C1 segment of cervical spinal cord (tissue), 14 donors: ENCODE measurements around the gene SPEM3.

Experiments used
- DNase-seq, 14 donors: peaks; one replicate each; lab custom pipeline; 2025; lab: John Stamatoyannopoulos, UW

SPEM3 gene

GRCh38 chr17:7421186-7421585 is 7.5 kb upstream of the SPEM3 start:
- DNase-seq, result no peak

- no peak for DNase-seq
Measured at GRCh38 chr17:7423679-7424078, 5.0 kb upstream of the SPEM3 start.

DNA sequence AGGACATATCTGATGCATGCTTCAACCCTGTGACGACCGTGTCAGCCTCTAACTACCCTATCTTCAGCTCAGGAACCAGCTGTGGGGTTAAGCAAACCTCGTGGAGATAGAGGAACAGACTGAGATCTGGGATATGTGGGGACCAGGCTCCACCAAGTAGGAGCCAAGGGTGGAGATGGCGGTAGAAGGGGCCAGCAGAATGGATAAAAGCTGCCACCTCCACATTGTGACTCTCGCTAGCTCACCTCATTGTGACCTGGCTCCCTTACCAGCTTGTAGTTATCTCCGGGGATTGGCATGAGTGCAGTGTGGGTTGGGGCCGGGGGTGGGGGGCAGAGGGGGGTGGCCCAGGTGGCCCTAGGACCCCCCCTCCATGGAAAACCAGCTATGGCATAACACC is 3.3 kb upstream of the SPEM3 start, which contains the start of gene SPEM2:
TSS of gene SPEM2 (plus strand) at position 301 of the 400 bp plus-strand sequence. CDS start at position 374, 73 bp downstream.
- no peak for DNase-seq

- no peak for DNase-seq
Measured at GRCh38 chr17:7425756-7426155, 2.9 kb upstream of the SPEM3 start.

- no peak for DNase-seq
Measured at GRCh38 chr17:7426203-7426863, 2.3 kb upstream of the SPEM3 start.

DNA sequence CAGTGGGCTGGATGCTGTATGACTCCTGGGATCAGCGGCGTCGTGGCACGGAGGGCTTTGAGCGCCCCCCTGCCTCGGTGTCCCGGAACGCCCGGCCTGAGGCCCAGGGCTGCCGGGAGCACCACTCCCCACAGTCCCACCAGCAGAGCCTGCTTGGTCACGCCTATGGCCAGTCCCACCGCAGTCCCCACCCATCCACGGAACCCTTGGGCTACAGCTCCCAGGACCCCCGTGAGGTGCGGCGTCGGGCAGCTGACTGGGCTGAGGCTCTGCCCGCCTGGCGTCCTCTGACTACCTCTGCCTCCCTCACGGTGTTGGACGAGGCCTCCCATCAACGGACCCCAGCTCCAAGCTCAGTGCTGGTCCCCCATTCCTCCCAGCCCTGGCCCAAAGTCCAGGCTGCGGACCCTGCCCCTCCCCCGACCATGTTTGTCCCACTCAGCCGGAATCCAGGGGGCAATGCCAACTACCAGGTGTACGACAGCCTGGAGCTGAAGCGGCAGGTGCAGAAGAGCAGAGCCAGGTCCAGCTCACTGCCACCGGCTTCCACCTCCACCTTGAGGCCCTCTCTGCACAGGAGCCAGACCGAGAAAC is 1.7 kb upstream of the SPEM3 start:
- DNase-seq, result no peak

DNA sequence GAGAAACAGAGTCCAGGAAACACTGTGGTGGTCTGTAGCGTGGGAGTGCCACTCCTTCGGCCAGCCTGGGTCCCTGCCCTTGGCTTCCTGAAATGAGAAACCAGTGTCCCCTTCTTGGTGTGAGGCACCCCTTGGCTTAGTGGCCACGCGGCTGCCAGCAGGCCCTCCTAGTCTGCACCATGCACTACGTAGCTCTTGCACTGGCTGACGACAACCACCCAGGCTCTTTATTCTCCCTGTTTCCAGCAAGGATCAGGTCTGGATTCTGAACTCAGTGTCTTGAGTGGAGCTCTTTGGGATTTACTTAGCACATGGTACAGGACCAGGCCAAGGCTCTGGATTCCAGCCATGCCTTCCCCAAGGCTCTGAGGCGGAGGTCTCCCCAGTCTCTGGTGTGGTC is 1.1 kb upstream of the SPEM3 start:
- DNase-seq, result no peak

GRCh38 chr17:7429722-7430121 is 1.1 kb downstream of the SPEM3 start:
- DNase-seq, result no peak

DNA sequence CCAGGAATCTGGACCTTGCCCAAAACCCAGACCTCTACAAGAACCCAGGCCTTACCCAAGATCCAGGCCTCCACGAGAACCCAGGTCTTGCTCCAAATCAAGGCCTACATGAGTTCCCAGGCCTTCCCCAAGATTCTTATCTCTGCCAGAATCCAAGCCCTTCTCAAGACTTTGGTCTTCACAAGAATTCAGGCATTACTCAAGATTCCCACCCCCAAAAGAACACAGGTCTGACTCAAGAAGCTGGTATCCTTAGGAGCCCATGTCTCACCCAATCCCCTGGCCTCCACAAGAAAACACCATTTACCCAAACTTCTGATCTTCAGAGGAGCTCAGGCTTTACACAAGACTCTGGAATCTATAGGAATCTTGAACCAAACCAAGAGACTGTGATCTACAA is 2.6 kb downstream of the SPEM3 start:
- DNase-seq, result no peak

- DNase-seq, result no peak
Measured at GRCh38 chr17:7432296-7432695, 3.6 kb downstream of the SPEM3 start.

GRCh38 chr17:7435676-7436555 is 7.3 kb downstream of the SPEM3 start:
- DNase-seq, result peak in 3 of 14 donors; percentile 30 to 35 (median 32)

GRCh38 chr17:7436556-7437368 is 8.1 kb downstream of the SPEM3 start:
- peak in 9 of 14 donors; percentile 15 to 81 (median 43) for DNase-seq

DNA sequence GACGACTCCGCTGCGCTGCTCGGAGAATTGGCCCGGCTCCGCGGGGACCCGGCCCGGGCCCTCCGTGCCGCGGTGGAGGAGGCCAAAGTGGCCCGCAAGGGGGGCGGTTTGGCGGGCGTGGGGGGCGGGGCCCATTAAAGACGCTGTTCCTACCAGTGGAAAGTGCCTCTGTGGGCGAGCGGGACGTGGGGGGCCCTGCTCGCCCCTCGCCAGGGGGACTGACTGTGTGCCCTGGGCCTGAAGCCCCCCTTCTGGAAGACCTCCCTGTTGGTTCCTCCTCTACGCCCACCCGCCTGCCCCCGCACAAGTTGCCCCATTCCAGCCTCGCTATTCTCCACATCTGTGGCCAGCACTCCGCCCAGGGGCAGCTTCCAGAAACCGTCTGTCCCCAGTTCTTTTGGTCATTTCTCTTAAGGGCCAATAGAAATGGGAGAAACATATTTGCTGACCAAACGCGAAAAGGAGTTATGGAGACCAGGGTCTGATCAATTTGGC is 8.8 kb downstream of the SPEM3 start:
- DNase-seq, result peak in 1 of 14 donors; percentile 44

- peak in 9 of 14 donors; percentile 20 to 68 (median 39) for DNase-seq
Measured at GRCh38 chr17:7437950-7438614, 9.4 kb downstream of the SPEM3 start.

- no peak for DNase-seq
Measured at GRCh38 chr17:7438656-7439460, 10.2 kb downstream of the SPEM3 start.

- DNase-seq, result no peak
Measured at GRCh38 chr17:7439462-7440112, 10.9 kb downstream of the SPEM3 start, which contains the start of gene FGF11. Gene FGF11, plus strand, starts transcription at chr17:7439512. Its CDS starts 109 bp downstream, at chr17:7439621.

GRCh38 chr17:7440113-7440833 is 11.6 kb downstream of the SPEM3 start:
- peak in 2 of 14 donors; percentile 47 to 59 for DNase-seq

DNA sequence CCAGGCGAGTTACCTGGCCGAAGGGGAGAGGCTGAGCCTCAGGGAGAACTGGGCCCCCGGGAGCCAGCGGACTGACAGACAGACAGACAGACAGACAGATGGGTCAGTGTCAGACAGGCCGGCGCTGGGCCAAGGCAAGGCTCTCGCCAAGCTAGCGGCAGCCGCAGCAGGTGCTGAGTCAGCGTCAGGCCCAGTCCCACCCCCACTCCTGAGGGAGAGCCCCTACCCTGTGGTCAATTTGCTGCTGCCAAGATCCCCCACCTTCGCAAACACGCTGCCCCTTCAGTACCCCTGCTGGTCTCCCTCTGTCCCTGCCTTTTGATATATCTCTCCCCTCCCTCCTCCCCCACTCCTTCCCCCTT is 12.2 kb downstream of the SPEM3 start:
- peak in 2 of 14 donors; percentile 34 to 49 for DNase-seq

DNA sequence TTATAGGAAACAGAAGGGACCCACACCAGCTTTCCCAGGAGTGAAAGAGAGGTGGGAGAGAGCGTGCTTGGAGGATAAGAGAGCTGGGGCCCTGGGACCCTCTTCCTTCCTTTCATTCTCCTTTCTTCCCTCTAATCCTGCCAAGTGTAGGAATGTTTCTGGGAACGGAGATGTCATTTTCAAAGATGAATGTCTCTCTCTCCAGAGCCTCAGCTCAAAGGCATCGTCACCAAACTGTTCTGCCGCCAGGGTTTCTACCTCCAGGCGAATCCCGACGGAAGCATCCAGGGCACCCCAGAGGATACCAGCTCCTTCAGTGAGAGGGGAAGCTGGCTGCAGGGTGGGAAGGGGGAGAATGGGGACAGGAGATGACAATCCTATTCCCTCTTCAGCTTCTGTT is 12.6 kb downstream of the SPEM3 start:
- DNase-seq, result no peak
